BLaER1 treated with 17β-estradiol and CSF1 and Interleukin-3, amounts not matched to agents 10 nM and 100 nM (cell line): ENCODE results near the gene RND2.

ENCODE experiments used
- H3K27ac ChIP-seq, 11 experiments: shearing (Covaris generic); formaldehyde crosslinking; 2 replicates each; pipeline ENCODE4 v1.8.1; 2022
- H3K27me3 ChIP-seq, 11 experiments: shearing (Covaris generic); formaldehyde crosslinking; 2 replicates each; pipeline ENCODE4 v1.8.1; 2022
- H3K36me3 ChIP-seq, 11 experiments: shearing (Covaris generic); formaldehyde crosslinking; 2 replicates each; pipeline ENCODE4 v1.8.1; 2022
- H3K4me1 ChIP-seq, 10 experiments: shearing (Covaris generic); formaldehyde crosslinking; 2 replicates each; pipeline ENCODE4 v1.8.1; 2022
- H3K4me2 ChIP-seq, 11 experiments: shearing (Covaris generic); formaldehyde crosslinking; 2 replicates each; pipeline ENCODE4 v1.8.1; 2022
- H3K4me3 ChIP-seq, 10 experiments: shearing (Covaris generic); formaldehyde crosslinking; 2 replicates each; pipeline ENCODE4 v1.8.1; 2022
- H3K9ac ChIP-seq, 11 experiments: shearing (Covaris generic); formaldehyde crosslinking; 2 replicates each; pipeline ENCODE4 v1.8.1; 2022
- H3K9me3 ChIP-seq, 11 experiments: shearing (Covaris generic); formaldehyde crosslinking; replicated peaks in 1 of 11; 2 replicates each; pipeline ENCODE4 v1.8.1; 2022
- H4K20me1 ChIP-seq, 11 experiments: shearing (Covaris generic); formaldehyde crosslinking; 2 replicates each; pipeline ENCODE4 v1.8.1; 2022
- Cebpa-rat ChIP-seq, 11 experiments: shearing (Covaris generic); IDR thresholded peaks; 2 replicates each; pipeline ENCODE4 v1.8.1; 2022

Gene RND2

DNA sequence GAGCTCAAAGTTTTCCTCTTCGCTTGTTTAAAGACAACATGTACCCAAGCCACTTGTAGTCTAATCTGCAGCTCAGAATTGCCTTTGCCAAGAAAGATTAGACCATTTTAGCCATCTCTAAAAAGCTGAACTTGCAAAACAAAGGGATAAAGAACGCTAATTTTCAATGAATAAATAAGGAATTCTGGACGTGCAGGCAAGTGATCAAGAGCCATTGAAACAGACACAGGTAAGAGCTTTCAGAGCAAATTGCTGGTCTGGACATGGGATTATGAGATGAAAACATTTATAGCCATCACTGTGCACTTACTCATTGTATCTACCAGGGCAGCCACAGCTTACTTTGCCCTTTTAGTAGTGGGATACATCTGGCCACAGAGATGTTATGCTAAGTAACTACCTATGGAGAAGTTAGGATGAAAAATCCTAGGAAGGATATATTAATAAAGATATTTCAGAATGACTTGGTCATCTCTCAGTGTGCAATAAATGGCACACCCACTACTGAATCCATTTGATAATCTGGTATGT, 44.4 kb downstream of the RND2 start:
- Histone ChIP-seq H3K27me3 (no peaks in the 10 kb centered on the region), H4K20me1 (no peaks in the 10 kb centered on the region; a peak in 2 of 22 replicates), H3K27ac (no peak overlapping the region), H3K4me1 (no peaks in the 10 kb centered on the region), H3K9me3 (no peaks in the 10 kb centered on the region), H3K4me3 (no peak overlapping the region), H3K9ac (no peak overlapping the region), H3K4me2 (no peak overlapping the region), H3K36me3 (peaks cover 4 to 100% (median 90%) of the 10 kb centered on the region in 11 experiments; a peak in 20 of 22 replicates)
- no peak for TF ChIP-seq Cebpa-rat (IDR thresholded peaks at IDR 0.05)

DNA sequence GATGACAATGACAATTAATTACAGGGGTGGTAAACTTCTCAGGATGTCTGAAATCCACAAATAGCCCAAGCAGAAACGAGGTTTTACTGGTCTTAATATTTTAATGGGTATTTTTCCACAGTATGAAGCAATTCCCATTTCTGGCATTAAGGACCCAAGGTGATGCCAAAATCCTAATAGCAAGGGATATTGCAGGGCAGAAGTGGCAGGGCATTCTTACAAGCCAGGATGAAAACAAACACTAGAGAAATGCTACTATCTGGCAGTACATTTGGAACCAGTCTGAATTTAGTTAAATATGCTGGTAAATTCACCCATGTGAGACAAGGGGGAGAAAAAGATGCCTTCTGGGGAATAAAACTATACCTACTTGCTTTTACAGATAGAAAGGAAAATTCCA, 45.2 kb downstream of the RND2 start:
- Histone ChIP-seq H3K4me3 (no peak overlapping the region), H3K9me3 (no peaks in the 10 kb centered on the region), H3K27me3 (no peaks in the 10 kb centered on the region), H3K36me3 (peaks cover 4 to 100% (median 90%) of the 10 kb centered on the region in 11 experiments; a peak in 20 of 22 replicates), H4K20me1 (no peaks in the 10 kb centered on the region; a peak in 2 of 22 replicates), H3K27ac (no peak overlapping the region), H3K4me1 (no peaks in the 10 kb centered on the region), H3K9ac (no peak overlapping the region), H3K4me2 (no peak overlapping the region)
- no peak for TF ChIP-seq Cebpa-rat (IDR thresholded peaks at IDR 0.05)

DNA sequence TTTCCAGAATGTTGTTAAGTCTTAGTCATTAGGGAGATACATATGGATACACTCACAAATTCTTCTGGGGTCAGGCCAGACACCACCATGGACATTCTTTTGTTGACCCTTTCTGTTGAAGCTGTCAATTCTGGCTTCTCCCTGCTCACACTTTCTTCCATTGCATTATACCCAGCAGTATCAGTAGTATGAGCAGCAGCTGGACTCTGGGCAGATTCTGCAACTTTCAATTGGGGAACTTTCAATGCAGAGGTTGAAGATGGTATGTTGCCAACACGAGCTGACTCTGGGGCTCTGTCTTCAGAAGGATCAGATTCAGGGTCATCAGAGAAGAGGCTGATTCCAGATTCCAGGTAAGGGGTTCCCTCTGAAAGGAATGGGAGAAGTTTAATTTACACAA, 45.8 kb downstream of the RND2 start:
- no peaks in the 10 kb centered on the region for H3K9me3 ChIP-seq

DNA sequence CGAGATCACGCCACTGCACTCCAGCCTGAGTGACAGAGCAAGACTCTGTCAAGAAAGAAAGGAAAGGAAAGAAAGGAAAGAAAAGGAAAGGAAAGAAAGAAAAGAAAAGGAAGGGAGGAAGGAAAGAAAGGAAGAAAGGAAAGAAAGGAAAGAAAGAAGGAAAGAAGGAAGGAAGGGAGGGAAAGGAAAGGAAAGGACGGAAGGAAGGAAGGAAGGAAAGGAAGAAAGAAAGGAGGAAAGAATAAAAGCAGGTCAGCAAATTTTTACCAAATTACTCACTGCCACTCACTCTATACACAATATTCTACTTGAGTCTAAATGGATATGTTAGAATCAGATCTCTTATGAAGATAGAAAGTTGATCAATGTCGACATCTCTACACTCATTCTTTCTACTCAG, 49.8 kb downstream of the RND2 start:
- Histone ChIP-seq H3K4me1 (no peaks in the 10 kb centered on the region), H4K20me1 (no peaks in the 10 kb centered on the region; a peak in 1 of 22 replicates), H3K27me3 (no peaks in the 10 kb centered on the region), H3K9ac (no peak overlapping the region), H3K9me3 (no peaks in the 10 kb centered on the region), H3K36me3 (peaks cover 4 to 99% (median 88%) of the 10 kb centered on the region in 11 experiments; a peak in 20 of 22 replicates), H3K4me2 (no peak overlapping the region), H3K4me3 (no peak overlapping the region), H3K27ac (no peak overlapping the region)
- TF ChIP-seq Cebpa-rat (IDR thresholded peaks at IDR 0.05): no peak

More for the DNA sequence above, 45.8 kb downstream of the RND2 start:
- no peaks in the 10 kb centered on the region; a peak in 2 of 22 replicates for H4K20me1 ChIP-seq
- H3K36me3 ChIP-seq: peaks cover 4 to 100% (median 90%) of the 10 kb centered on the region in 11 experiments; a peak in 20 of 22 replicates
- no peak overlapping the region for H3K9ac ChIP-seq
- H3K4me2 ChIP-seq: no peak overlapping the region
- TF ChIP-seq Cebpa-rat (IDR thresholded peaks at IDR 0.05): no peak
- H3K4me1 ChIP-seq: no peaks in the 10 kb centered on the region
- no peak overlapping the region for H3K27ac ChIP-seq
- H3K27me3 ChIP-seq: no peaks in the 10 kb centered on the region
- H3K4me3 ChIP-seq: no peak overlapping the region

DNA sequence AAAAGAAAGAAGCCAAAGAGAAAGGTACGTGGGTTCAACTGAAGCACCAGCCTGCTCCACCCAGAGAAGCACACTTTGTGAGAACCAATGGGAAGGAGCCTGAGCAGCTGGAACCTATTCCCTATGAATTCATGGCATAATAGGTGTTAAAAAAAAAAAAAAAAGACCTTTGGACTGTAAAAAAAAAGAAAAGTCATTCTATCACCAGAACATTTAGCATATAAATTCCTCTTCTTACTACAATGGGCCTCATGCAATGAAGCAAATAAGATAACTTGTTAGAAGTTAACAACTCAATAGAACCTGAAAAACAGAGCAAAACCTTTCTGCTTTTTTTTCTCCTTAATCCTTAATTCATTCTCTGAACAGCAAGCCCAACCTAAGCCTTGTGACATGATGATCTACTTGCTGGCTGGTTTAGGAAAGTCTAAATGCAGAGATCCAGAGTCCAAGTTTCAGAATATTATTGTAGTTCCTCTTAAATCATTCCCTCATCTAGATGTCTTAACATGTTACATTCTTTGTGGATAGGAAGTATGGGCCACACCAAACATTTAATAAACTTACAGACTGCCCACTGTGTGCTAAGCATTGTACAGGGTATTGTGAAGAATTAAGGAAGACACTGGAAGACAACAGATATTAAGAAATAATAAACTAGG, 54.7 kb downstream of the RND2 start:
- H3K9ac ChIP-seq: no peak overlapping the region
- H4K20me1 ChIP-seq: 0 out of 22 replicates have a peak, but pooled peaks cover 0 to 4% (median 0%) of the 10 kb centered on the region in 11 experiments
- no peaks in the 10 kb centered on the region for H3K9me3 ChIP-seq
- no peaks in the 10 kb centered on the region for H3K4me1 ChIP-seq
- TF ChIP-seq Cebpa-rat (IDR thresholded peaks at IDR 0.05): no peak
- no peak overlapping the region for H3K27ac ChIP-seq
- H3K4me2 ChIP-seq: no peak overlapping the region
- peaks cover 0 to 100% (median 93%) of the 10 kb centered on the region in 11 experiments; a peak in 20 of 22 replicates for H3K36me3 ChIP-seq
- H3K4me3 ChIP-seq: no peak overlapping the region
- H3K27me3 ChIP-seq: no peaks in the 10 kb centered on the region
